Muscle of leg (tissue), 11 donors: ENCODE results near the gene MANSC4. TPM values are rescaled to one million over a fixed set of nuclear protein-coding genes. Genes with fewer than 3 reads are reported as not detected.

Source experiments
- DNase-seq: peaks from one replicate; pipeline ENCODE4 v3.0.0; 2013
- H3K27ac ChIP-seq: one replicate; pipeline ENCODE4 v1.5.1; 2013; ENCODE audit warnings: mild to moderate bottlenecking, low read length, control low read depth
- H3K27me3 ChIP-seq: one replicate; pipeline ENCODE4 v1.6.1; 2013; ENCODE audit warnings: low read length; ENCODE audit not compliant: control insufficient read depth, insufficient read depth
- H3K36me3 ChIP-seq: one replicate; pipeline ENCODE4 v1.6.1; 2013; ENCODE audit warnings: low read length; ENCODE audit not compliant: control insufficient read depth, insufficient read depth
- H3K4me1 ChIP-seq: one replicate; pipeline ENCODE4 v1.6.1; 2013; ENCODE audit warnings: low read length; ENCODE audit not compliant: control insufficient read depth, insufficient read depth
- H3K4me3 ChIP-seq: one replicate; pipeline ENCODE4 v1.5.1; 2013; ENCODE audit warnings: low read length, control low read depth
- H3K9me3 ChIP-seq: replicated peaks from 2 replicates; pipeline ENCODE4 v1.6.1; 2013; ENCODE audit warnings: low read depth, low read length; ENCODE audit not compliant: control insufficient read depth
- WGBS: methylation state at CpG from one replicate; pipeline ENCODE4 v1.1.5; 2013; ENCODE audit warnings: missing lambda C conversion rate; ENCODE audit not compliant: insufficient coverage; 5-methylcytosine and 5-hydroxymethylcytosine counted together
- polyA plus RNA-seq, 8 donors: library from polyadenylated mRNA; unstranded; fragments of 120-200 nt; gene quantifications; one replicate each; pipeline versions ENCODE4 v1.2.1 to v1.2.3, GENCODE V29; 2013; ENCODE audit warnings: inconsistent platforms in 1 of 8, low replicate concordance in 1 of 8; ENCODE audit not compliant: insufficient read length in 8 of 8, insufficient read depth in 1 of 8
- total RNA-seq: library from RNA; stranded (reverse); fragments of 120-200 nt; gene quantifications from one replicate; pipeline ENCODE4 v1.2.4, GENCODE V29; 2013

MANSC4 gene
- total and polyA plus RNA-seq, 9 donors = 0.23 to 0.24 TPM; not detected in 7

GRCh38 chr12:27781680-27782079 is 1.6 kb upstream of the MANSC4 start:
- Histone ChIP-seq H3K4me3 (no peak overlapping the region), H3K27ac (peak overlapping the region; percentile 23), H3K36me3 (peaks cover 8% of the 10 kb centered on the region), H3K9me3 (no peaks in the 10 kb centered on the region), H3K27me3 (no peaks in the 10 kb centered on the region), H3K4me1 (peaks cover 18% of the 10 kb centered on the region)
- DNase-seq = peak; percentile 54
- no CpG with 5 or more reads among the region's 5 CpGs for WGBS

GRCh38 chr12:27780612-27781408 is 774 bp upstream of the MANSC4 start:
- DNase-seq = peak; percentile 36
- WGBS = 6% methylated on average over 21 of the region's 27 CpGs
- peaks cover 8% of the 10 kb centered on the region for H3K36me3 ChIP-seq
- peaks cover 18% of the 10 kb centered on the region for H3K4me1 ChIP-seq
- H3K4me3 ChIP-seq = peak overlapping the region; percentile 55
- H3K27ac ChIP-seq = peak overlapping the region; percentile 84
- H3K27me3 ChIP-seq = no peaks in the 10 kb centered on the region
- no peaks in the 10 kb centered on the region for H3K9me3 ChIP-seq

- H3K27me3 ChIP-seq = no peaks in the 10 kb centered on the region
- no peak for DNase-seq
- H3K4me3 ChIP-seq = peak overlapping the region; percentile 67
- peak overlapping the region; percentile 93 for H3K27ac ChIP-seq
- 4% methylated on average over 36 of the region's 36 CpGs for WGBS
- H3K36me3 ChIP-seq = peaks cover 5% of the 10 kb centered on the region
- H3K4me1 ChIP-seq = peaks cover 18% of the 10 kb centered on the region
- H3K9me3 ChIP-seq = no peaks in the 10 kb centered on the region
These were observed 568 bp downstream of the MANSC4 start for GRCh38 chr12:27779416-27779919.

GRCh38 chr12:27778206-27778605 is 1.8 kb downstream of the MANSC4 start:
- no peak for DNase-seq
- H3K27me3 ChIP-seq = no peaks in the 10 kb centered on the region
- peaks cover 18% of the 10 kb centered on the region for H3K4me1 ChIP-seq
- H3K36me3 ChIP-seq = peaks cover 5% of the 10 kb centered on the region
- H3K4me3 ChIP-seq = no peak overlapping the region
- no peaks in the 10 kb centered on the region for H3K9me3 ChIP-seq
- no CpG with 5 or more reads among the region's 1 CpG for WGBS
- H3K27ac ChIP-seq = no peak overlapping the region

- peaks cover 5% of the 10 kb centered on the region for H3K36me3 ChIP-seq
- DNase-seq = no peak
- H3K4me1 ChIP-seq = peaks cover 18% of the 10 kb centered on the region
- H3K27ac ChIP-seq = no peak overlapping the region
- no peaks in the 10 kb centered on the region for H3K27me3 ChIP-seq
- H3K4me3 ChIP-seq = no peak overlapping the region
- 89% methylated on average over 4 of the region's 5 CpGs for WGBS
- H3K9me3 ChIP-seq = no peaks in the 10 kb centered on the region
These were observed 2.9 kb downstream of the MANSC4 start for GRCh38 chr12:27777141-27777540.

GRCh38 chr12:27772328-27773049 is 7.5 kb downstream of the MANSC4 start:
- no CpG with 5 or more reads among the region's 5 CpGs for WGBS
- no peaks in the 10 kb centered on the region for H3K36me3 ChIP-seq

GRCh38 chr12:27771481-27772327 is 8.3 kb downstream of the MANSC4 start:
- Histone ChIP-seq H3K4me3 (no peak overlapping the region), H3K27ac (no peak overlapping the region), H3K9me3 (no peaks in the 10 kb centered on the region), H3K27me3 (no peaks in the 10 kb centered on the region), H3K4me1 (no peaks in the 10 kb centered on the region), H3K36me3 (no peaks in the 10 kb centered on the region)
- no peak for DNase-seq
- WGBS = no CpG with 5 or more reads among the region's 3 CpGs

More at GRCh38 chr12:27772328-27773049, 7.5 kb downstream of the MANSC4 start:
- Histone ChIP-seq H3K9me3 (no peaks in the 10 kb centered on the region), H3K27me3 (no peaks in the 10 kb centered on the region), H3K27ac (no peak overlapping the region), H3K4me1 (no peaks in the 10 kb centered on the region), H3K4me3 (no peak overlapping the region)
- DNase-seq = no peak

GRCh38 chr12:27769142-27769673 is 10.8 kb downstream of the MANSC4 start:
- H3K36me3 ChIP-seq = no peaks in the 10 kb centered on the region
- no peak overlapping the region for H3K4me3 ChIP-seq
- no peaks in the 10 kb centered on the region for H3K27me3 ChIP-seq
- no peaks in the 10 kb centered on the region for H3K4me1 ChIP-seq
- 67% methylated on average over 5 of the region's 8 CpGs for WGBS
- no peaks in the 10 kb centered on the region for H3K9me3 ChIP-seq
- DNase-seq = no peak
- no peak overlapping the region for H3K27ac ChIP-seq

GRCh38 chr12:27766587-27766986 is 13.4 kb downstream of the MANSC4 start:
- no peaks in the 10 kb centered on the region for H3K27me3 ChIP-seq
- no peak overlapping the region for H3K27ac ChIP-seq
- H3K9me3 ChIP-seq = no peaks in the 10 kb centered on the region
- no peak for DNase-seq
- H3K4me1 ChIP-seq = no peaks in the 10 kb centered on the region
- H3K4me3 ChIP-seq = no peak overlapping the region
- WGBS = 35% methylated on average over 2 of the region's 3 CpGs
- no peaks in the 10 kb centered on the region for H3K36me3 ChIP-seq
